HepG2 (cell line): ENCODE results near the gene GLE1. TPM values are rescaled to one million over a fixed set of nuclear protein-coding genes. Genes with fewer than 3 reads are reported as not detected.

Source experiments
- IKZF4 ChIP-seq: sonication (generic); formaldehyde crosslinking; IDR thresholded peaks from 2 replicates; pipeline ENCODE4 v1.5.1; 2020; ENCODE audit warnings: borderline replicate concordance, mild to moderate bottlenecking, low read depth, missing genetic modification reagents; ENCODE audit errors: not compliant biosample characterization
- PHF20 ChIP-seq: sonication (generic); formaldehyde crosslinking; IDR thresholded peaks from 2 replicates; pipeline ENCODE4 v1.5.0; 2020; ENCODE audit warnings: mild to moderate bottlenecking, missing genetic modification reagents
- POLR2G ChIP-seq: fragments of 200-400 bp; formaldehyde crosslinking; IDR thresholded peaks from 2 replicates; pipeline ENCODE4 v1.6.1; 2018; ENCODE audit warnings: mild to moderate bottlenecking, low read depth, low read length, moderate library complexity
- SPEN ChIP-seq: sonication (generic); formaldehyde crosslinking; IDR thresholded peaks from 2 replicates; pipeline ENCODE4 v1.5.1; 2020; ENCODE audit warnings: low read depth, mild to moderate bottlenecking, missing genetic modification reagents
- XRCC5 ChIP-seq: fragments of 200-400 bp; formaldehyde crosslinking; optimal IDR thresholded peaks from 2 replicates; pipeline ENCODE3; 2017; ENCODE audit warnings: mild to moderate bottlenecking, low read length
- ZBTB8A ChIP-seq: sonication (generic); formaldehyde crosslinking; IDR thresholded peaks from 2 replicates; pipeline ENCODE4 v1.4.0; 2020; ENCODE audit warnings: mild to moderate bottlenecking, low read depth, missing genetic modification reagents, borderline replicate concordance
- ZMAT3 ChIP-seq: sonication (generic); formaldehyde crosslinking; conservative IDR thresholded peaks from 2 replicates; pipeline ENCODE4 v1.7.0; 2021; ENCODE audit warnings: missing genetic modification reagents
- ZNF772 ChIP-seq: sonication (generic); formaldehyde crosslinking; IDR thresholded peaks from 2 replicates; pipeline ENCODE4 v1.5.0; 2020; ENCODE audit warnings: mild to moderate bottlenecking, missing genetic modification reagents
- ZSCAN21 ChIP-seq: sonication (generic); formaldehyde crosslinking; IDR thresholded peaks from 2 replicates; pipeline ENCODE4 v1.8.0; 2022; ENCODE audit warnings: mild to moderate bottlenecking, missing genetic modification reagents, moderate library complexity, borderline replicate concordance
- polyA plus RNA-seq, 8 experiments: library from polyadenylated mRNA; depleted of rRNA in 3 of 8; stranded (reverse) in 7 of 8; unstranded in 1 of 8; fragments of >200 nt; fragmentation: Illumina TruSeq in 4 of 8; extraction: Trizol in 4 of 8; gene quantifications; 2 replicates each; pipeline versions ENCODE4 v1.2.1 to v1.2.3, GENCODE V29; 2011 to 2016; ENCODE audit warnings: low read depth in 4 of 8, missing spikeins in 1 of 8, mixed read lengths in 1 of 8; ENCODE audit not compliant: insufficient read depth in 1 of 8
- total RNA-seq, 5 experiments: library from RNA; depleted of rRNA; stranded (reverse); fragments of >200 nt; fragmentation: Illumina TruSeq; extraction: Trizol; gene quantifications; 2 replicates each; pipeline ENCODE4 v1.2.3, GENCODE V29; 2016; ENCODE audit warnings: low read depth in 1 of 5
- TF ChIP-seq, protein P1 (sequence below), 2 experiments: fragments of 450-650 bp in 1 of 2; sonication (generic) in 1 of 2; formaldehyde crosslinking in 1 of 2; IDR thresholded peaks; 2 replicates each; pipeline versions ENCODE4 v1.6.1 to v1.8.0; 2016 to 2022; ENCODE audit warnings: antibody characterized with exemption in 1 of 2, mild to moderate bottlenecking in 1 of 2, missing genetic modification reagents in 1 of 2
- TF ChIP-seq, protein P2 (sequence below): sonication (generic); formaldehyde crosslinking; IDR thresholded peaks from 2 replicates; pipeline ENCODE4 v1.5.0; 2020; ENCODE audit warnings: mild to moderate bottlenecking, missing genetic modification reagents

The GLE1 gene
- total and polyA plus RNA-seq, 2 of the 13 experiments (the other 11 are each of a cell fraction or from before 2014, with no cell fraction given) = 14.7 to 28.8 TPM

DNA sequence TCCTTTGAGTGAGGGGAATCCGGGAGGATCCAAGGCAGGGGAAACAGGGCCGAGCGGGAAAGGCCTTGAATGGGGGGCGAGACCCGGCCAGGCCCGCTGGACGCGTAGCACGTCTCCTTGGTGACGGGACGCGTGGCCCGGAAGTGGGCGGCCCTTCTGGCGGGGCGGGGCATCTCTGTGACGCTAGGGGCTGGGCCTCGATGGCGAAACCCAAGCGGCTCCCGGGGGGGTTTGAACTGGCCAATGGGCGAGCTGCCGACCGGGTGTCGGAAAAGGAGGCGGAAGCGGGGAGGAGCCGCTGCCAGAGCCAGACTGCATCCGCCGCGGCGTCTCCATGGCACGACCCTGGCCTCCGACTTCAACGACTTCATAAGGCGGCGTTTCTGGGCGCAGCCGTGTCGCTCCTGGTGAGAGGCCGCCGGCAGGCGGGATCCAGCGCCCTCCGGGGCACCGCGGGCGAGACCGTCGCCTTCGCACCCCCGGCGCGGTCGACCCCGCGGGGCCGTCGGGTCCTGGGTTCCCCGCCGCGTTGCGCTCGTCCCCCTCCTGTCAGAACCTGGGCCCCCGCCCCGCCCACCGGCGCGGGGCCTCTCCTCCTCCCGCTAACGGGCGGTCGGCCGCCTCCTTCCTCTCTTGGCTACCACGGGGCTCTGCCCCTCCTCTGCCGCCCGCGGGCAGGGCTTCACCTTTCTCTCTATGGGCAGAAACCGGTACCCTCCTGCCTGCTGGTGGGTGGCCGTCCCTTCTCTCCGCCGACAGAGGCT lies 48.5 kb upstream of the GLE1 start, which contains the start of gene ODF2 (continued):
- TF ChIP-seq, protein P1, sequence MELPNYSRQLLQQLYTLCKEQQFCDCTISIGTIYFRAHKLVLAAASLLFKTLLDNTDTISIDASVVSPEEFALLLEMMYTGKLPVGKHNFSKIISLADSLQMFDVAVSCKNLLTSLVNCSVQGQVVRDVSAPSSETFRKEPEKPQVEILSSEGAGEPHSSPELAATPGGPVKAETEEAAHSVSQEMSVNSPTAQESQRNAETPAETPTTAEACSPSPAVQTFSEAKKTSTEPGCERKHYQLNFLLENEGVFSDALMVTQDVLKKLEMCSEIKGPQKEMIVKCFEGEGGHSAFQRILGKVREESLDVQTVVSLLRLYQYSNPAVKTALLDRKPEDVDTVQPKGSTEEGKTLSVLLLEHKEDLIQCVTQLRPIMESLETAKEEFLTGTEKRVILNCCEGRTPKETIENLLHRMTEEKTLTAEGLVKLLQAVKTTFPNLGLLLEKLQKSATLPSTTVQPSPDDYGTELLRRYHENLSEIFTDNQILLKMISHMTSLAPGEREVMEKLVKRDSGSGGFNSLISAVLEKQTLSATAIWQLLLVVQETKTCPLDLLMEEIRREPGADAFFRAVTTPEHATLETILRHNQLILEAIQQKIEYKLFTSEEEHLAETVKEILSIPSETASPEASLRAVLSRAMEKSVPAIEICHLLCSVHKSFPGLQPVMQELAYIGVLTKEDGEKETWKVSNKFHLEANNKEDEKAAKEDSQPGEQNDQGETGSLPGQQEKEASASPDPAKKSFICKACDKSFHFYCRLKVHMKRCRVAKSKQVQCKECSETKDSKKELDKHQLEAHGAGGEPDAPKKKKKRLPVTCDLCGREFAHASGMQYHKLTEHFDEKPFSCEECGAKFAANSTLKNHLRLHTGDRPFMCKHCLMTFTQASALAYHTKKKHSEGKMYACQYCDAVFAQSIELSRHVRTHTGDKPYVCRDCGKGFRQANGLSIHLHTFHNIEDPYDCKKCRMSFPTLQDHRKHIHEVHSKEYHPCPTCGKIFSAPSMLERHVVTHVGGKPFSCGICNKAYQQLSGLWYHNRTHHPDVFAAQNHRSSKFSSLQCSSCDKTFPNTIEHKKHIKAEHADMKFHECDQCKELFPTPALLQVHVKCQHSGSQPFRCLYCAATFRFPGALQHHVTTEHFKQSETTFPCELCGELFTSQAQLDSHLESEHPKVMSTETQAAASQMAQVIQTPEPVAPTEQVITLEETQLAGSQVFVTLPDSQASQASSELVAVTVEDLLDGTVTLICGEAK (IDR thresholded peaks at IDR 0.05) = no peak
- TF ChIP-seq, protein P1 (CRISPR knock-in tag; IDR thresholded peaks at IDR 0.05) = 0 out of 2 replicates have a peak, but pooled peaks have one; percentile 10
- TF ChIP-seq ZMAT3 = peak; percentile 46; the same call in 1 of the 2 replicates
- peak; percentile 39 for TF ChIP-seq XRCC5
- peak; percentile 65; the same call in 1 of the 2 replicates for TF ChIP-seq ZSCAN21
- peak; percentile 63; the same call in 1 of the 2 replicates for TF ChIP-seq POLR2G
- TF ChIP-seq, protein P2, sequence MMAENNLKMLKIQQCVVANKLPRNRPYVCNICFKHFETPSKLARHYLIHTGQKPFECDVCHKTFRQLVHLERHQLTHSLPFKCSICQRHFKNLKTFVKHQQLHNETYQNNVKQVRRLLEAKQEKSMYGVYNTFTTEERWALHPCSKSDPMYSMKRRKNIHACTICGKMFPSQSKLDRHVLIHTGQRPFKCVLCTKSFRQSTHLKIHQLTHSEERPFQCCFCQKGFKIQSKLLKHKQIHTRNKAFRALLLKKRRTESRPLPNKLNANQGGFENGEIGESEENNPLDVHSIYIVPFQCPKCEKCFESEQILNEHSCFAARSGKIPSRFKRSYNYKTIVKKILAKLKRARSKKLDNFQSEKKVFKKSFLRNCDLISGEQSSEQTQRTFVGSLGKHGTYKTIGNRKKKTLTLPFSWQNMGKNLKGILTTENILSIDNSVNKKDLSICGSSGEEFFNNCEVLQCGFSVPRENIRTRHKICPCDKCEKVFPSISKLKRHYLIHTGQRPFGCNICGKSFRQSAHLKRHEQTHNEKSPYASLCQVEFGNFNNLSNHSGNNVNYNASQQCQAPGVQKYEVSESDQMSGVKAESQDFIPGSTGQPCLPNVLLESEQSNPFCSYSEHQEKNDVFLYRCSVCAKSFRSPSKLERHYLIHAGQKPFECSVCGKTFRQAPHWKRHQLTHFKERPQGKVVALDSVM = 0 out of 2 replicates have a peak, but pooled peaks have one; percentile 22
- peak; percentile 72 for TF ChIP-seq SPEN (CRISPR knock-in tag)
- no peak for TF ChIP-seq IKZF4 (CRISPR knock-in tag)
- peak; percentile 27; the same call in 1 of the 2 replicates for TF ChIP-seq PHF20 (CRISPR knock-in tag)
- TF ChIP-seq ZNF772 = no peak
- peak; percentile 90; the same call in 1 of the 2 replicates for TF ChIP-seq ZBTB8A (CRISPR knock-in tag)
